HepG2 (cell line): ENCODE data around the gene HDAC8. TPM values are rescaled to one million over a fixed set of nuclear protein-coding genes. Genes with fewer than 3 reads are reported as not detected.

ENCODE experiments used
- ATAC-seq: fragments of 200-7000 bp; cut with Tn5 transposase; 3 replicates; pipeline ENCODE4 v1.9.1; 2020; ENCODE audit warnings: mild to moderate bottlenecking, moderate library complexity
- BruUV-seq: library from RNA; stranded (reverse); fragments of 400-500 nt; replicated peaks from 2 replicates; lab custom pipeline; 2021; lab: Mats Ljungman, UMichigan
- CTCF ChIA-PET: fragments of 300-600 bp; formaldehyde crosslinking; extraction: SDS; loops from one replicate; lab custom pipeline; 2021; ENCODE audit warnings: low total read pairs, inconsistent platforms, low intra/inter-chr PET ratio; lab: Yijun Ruan, JAX
- POLR2A ChIA-PET: fragments of 350-600 bp; sonication (Branson Sonifier 250); formaldehyde crosslinking; loops from one replicate; lab custom pipeline; 2020; ENCODE audit warnings: antibody characterized with exemption, inconsistent platforms; lab: Yijun Ruan, JAX
- DNase-seq: peaks from one replicate; pipeline ENCODE4 v3.0.0-alpha.2; 2015; ENCODE audit warnings: low spot score
- FAIRE-seq: peaks from 3 replicates; lab custom pipeline; 2011; peaks lifted over from hg19 to GRCh38; lab: Jason Lieb, UNC
- H2AFZ ChIP-seq: one replicate; pipeline ENCODE4 v1.6.1; 2011; ENCODE audit warnings: low read length, inconsistent platforms
- H3K27ac ChIP-seq: fragments of 300-600 bp; 3 replicates; pipeline ENCODE4 v1.8.0; 2011; ENCODE audit warnings: mixed run types, mild to moderate bottlenecking, mixed read lengths, low read length, inconsistent platforms; ENCODE audit not compliant: insufficient read depth; ENCODE audit errors: extremely low read length
- H3K27me3 ChIP-seq, 2 experiments: fragments of 200-600 bp in 1 of 2; 2 replicates in 1 of 2; 3 replicates in 1 of 2; pipeline versions ENCODE4 v1.6.0 to v1.8.0; 2011; ENCODE audit warnings: low read length in 2 of 2, mild to moderate bottlenecking in 2 of 2, moderate library complexity in 2 of 2, inconsistent platforms in 1 of 2; ENCODE audit not compliant: insufficient read depth in 2 of 2, control insufficient read depth in 1 of 2
- H3K36me3 ChIP-seq, 2 experiments: fragments of 200-600 bp in 1 of 2; replicated peaks in 1 of 2; 2 replicates in 1 of 2; 3 replicates in 1 of 2; pipeline versions ENCODE4 v1.5.1 to v1.8.0; 2011; ENCODE audit warnings: low read length in 2 of 2, inconsistent platforms in 1 of 2; ENCODE audit not compliant: insufficient read depth in 2 of 2, control insufficient read depth in 1 of 2
- H3K4me1 ChIP-seq: 2 replicates; pipeline ENCODE4 v1.5.1; 2012; ENCODE audit warnings: low read length, inconsistent platforms; ENCODE audit not compliant: insufficient read depth
- H3K4me2 ChIP-seq: 2 replicates; pipeline ENCODE4 v1.6.0; 2011; ENCODE audit warnings: low read depth, low read length, inconsistent platforms
- H3K4me3 ChIP-seq, 3 experiments: fragments of 200-600 bp in 1 of 3; sonication (generic), shearing (Covaris generic) in 1 of 3; replicated peaks in 1 of 3; 2 replicates each; pipeline ENCODE4 v1.5.1; 2011 to 2016; ENCODE audit warnings: low read length in 3 of 3, inconsistent platforms in 2 of 3, low read depth in 2 of 3, mild to moderate bottlenecking in 2 of 3, control low read depth in 1 of 3, mixed read lengths in 1 of 3; ENCODE audit not compliant: insufficient read depth in 1 of 3
- H3K79me2 ChIP-seq: one replicate; pipeline ENCODE4 v1.6.1; 2011; ENCODE audit warnings: low read length, inconsistent platforms; ENCODE audit not compliant: insufficient read depth
- H3K9ac ChIP-seq: 2 replicates; pipeline ENCODE4 v1.6.0; 2011; ENCODE audit warnings: mild to moderate bottlenecking, low read depth, low read length, inconsistent platforms; ENCODE audit not compliant: insufficient read depth
- H3K9me3 ChIP-seq: 2 replicates; pipeline ENCODE4 v1.5.1; 2012; ENCODE audit warnings: mild to moderate bottlenecking, low read length
- H4K20me1 ChIP-seq: 2 replicates; pipeline ENCODE4 v1.6.0; 2011; ENCODE audit warnings: inconsistent platforms, mild to moderate bottlenecking, low read length, moderate library complexity; ENCODE audit not compliant: insufficient read depth
- ASH2L ChIP-seq: fragments of 300-600, 200-600 bp; sonication (generic); IDR thresholded peaks from 2 replicates; pipeline ENCODE4 v1.7.0; 2017; ENCODE audit warnings: low read depth, mild to moderate bottlenecking, moderate library complexity, mixed read lengths, low read length; ENCODE audit not compliant: insufficient read length
- DNMT3B ChIP-seq: conservative IDR thresholded peaks from 2 replicates; pipeline ENCODE4 v1.6.1; 2016; ENCODE audit warnings: missing biosample characterization, control low read depth
- KLF13 ChIP-seq: sonication (generic); formaldehyde crosslinking; IDR thresholded peaks from 2 replicates; pipeline ENCODE4 v1.4.0; 2020; ENCODE audit warnings: mild to moderate bottlenecking, missing genetic modification reagents
- MNT ChIP-seq: fragments of 450-650 bp; IDR thresholded peaks from 2 replicates; pipeline ENCODE4 v1.6.1; 2016
- MXI1 ChIP-seq: IDR thresholded peaks from 3 replicates; pipeline ENCODE4 v1.6.1; 2012; ENCODE audit warnings: low read depth, low read length, inconsistent platforms, borderline replicate concordance
- PRPF4 ChIP-seq: fragments of 200-400 bp; formaldehyde crosslinking; IDR thresholded peaks from 2 replicates; pipeline ENCODE4 v1.6.1; 2016; ENCODE audit warnings: low read length, low read depth; ENCODE audit not compliant: poor library complexity, severe bottlenecking
- RBAK ChIP-seq: sonication (generic); formaldehyde crosslinking; IDR thresholded peaks from 2 replicates; pipeline ENCODE4 v1.5.1; 2020; ENCODE audit warnings: mild to moderate bottlenecking, missing genetic modification reagents
- SOX6 ChIP-seq, 2 experiments: fragments of 450-650 bp in 1 of 2; sonication (generic) in 1 of 2; formaldehyde crosslinking in 1 of 2; IDR thresholded peaks; 2 replicates each; pipeline versions ENCODE4 v1.4.0 to v1.6.1; 2017 to 2020; ENCODE audit warnings: antibody characterized with exemption in 1 of 2, mild to moderate bottlenecking in 1 of 2, missing genetic modification reagents in 1 of 2
- SSRP1 ChIP-seq: IDR thresholded peaks from 2 replicates; pipeline ENCODE4 v1.6.1; 2016; ENCODE audit warnings: control low read depth
- ZNF331 ChIP-seq: sonication (generic); formaldehyde crosslinking; IDR thresholded peaks from 2 replicates; pipeline ENCODE4 v1.4.0; 2020; ENCODE audit warnings: missing genetic modification reagents
- ZNF33A ChIP-seq: sonication (generic); formaldehyde crosslinking; IDR thresholded peaks from 2 replicates; pipeline ENCODE4 v1.5.1; 2020; ENCODE audit warnings: missing genetic modification reagents, mild to moderate bottlenecking, moderate library complexity, borderline replicate concordance
- ZNF768 ChIP-seq: sonication (generic); formaldehyde crosslinking; IDR thresholded peaks from 2 replicates; pipeline ENCODE4 v1.4.0; 2020; ENCODE audit warnings: missing genetic modification reagents
- WGBS: methylation state at CpG from one replicate; pipeline ENCODE4 v1.1.6; 2017; ENCODE audit warnings: low lambda C conversion rate; 5-methylcytosine and 5-hydroxymethylcytosine counted together
- in situ Hi-C: cut with HindIII; loops from 2 replicates; pipeline ENCODE4 v1.10.0; 2017; ENCODE audit warnings: low pct_unique_long_range_greater_than_20kb; ENCODE audit not compliant: extremely low pct_ligation_motif_present
- intact Hi-C: fragments of 100-400 bp; cut with micrococcal nuclease; formaldehyde crosslinking; loops from one replicate; pipeline ENCODE4 v1.10.0; 2022; ENCODE audit not compliant: unreplicated experiment
- polyA plus RNA-seq, 8 experiments: library from polyadenylated mRNA; depleted of rRNA in 3 of 8; stranded (reverse) in 7 of 8; unstranded in 1 of 8; fragments of >200 nt; fragmentation: Illumina TruSeq in 4 of 8; extraction: Trizol in 4 of 8; gene quantifications; 2 replicates each; pipeline versions ENCODE4 v1.2.1 to v1.2.3, GENCODE V29; 2011 to 2016; ENCODE audit warnings: low read depth in 4 of 8, missing spikeins in 1 of 8, mixed read lengths in 1 of 8; ENCODE audit not compliant: insufficient read depth in 1 of 8
- total RNA-seq, 5 experiments: library from RNA; depleted of rRNA; stranded (reverse); fragments of >200 nt; fragmentation: Illumina TruSeq; extraction: Trizol; gene quantifications; 2 replicates each; pipeline ENCODE4 v1.2.3, GENCODE V29; 2016; ENCODE audit warnings: low read depth in 1 of 5
- TF ChIP-seq, protein P1 (sequence below): sonication (generic); formaldehyde crosslinking; IDR thresholded peaks from 2 replicates; pipeline ENCODE4 v1.4.0; 2020; ENCODE audit warnings: missing genetic modification reagents, borderline replicate concordance

The HDAC8 gene
- total and polyA plus RNA-seq, 2 of the 13 experiments (the other 11 are each of a cell fraction or from before 2014, with no cell fraction given), result 13.7 to 28.6 TPM

DNA sequence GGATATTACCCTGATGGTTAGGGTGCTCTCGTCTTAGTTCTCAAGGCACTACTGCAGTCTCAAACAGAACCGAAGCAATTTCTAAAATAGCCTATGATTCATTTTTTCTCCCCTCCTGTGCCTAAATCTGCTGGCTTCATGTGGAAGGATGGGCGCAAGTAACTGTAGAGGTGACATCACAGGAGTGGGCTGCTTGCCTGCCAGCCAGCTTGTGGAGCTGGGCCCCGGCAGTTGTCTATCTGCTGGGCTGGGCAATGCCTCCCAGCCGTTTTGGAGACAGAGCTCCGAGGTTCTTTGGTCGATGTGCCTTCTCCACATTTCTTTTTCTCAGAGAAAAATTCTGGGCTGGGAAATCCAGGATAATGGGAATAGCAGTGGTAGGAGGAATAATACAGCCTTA lies 232.6 kb downstream of the HDAC8 start (continued):
- TF ChIP-seq, protein P1, sequence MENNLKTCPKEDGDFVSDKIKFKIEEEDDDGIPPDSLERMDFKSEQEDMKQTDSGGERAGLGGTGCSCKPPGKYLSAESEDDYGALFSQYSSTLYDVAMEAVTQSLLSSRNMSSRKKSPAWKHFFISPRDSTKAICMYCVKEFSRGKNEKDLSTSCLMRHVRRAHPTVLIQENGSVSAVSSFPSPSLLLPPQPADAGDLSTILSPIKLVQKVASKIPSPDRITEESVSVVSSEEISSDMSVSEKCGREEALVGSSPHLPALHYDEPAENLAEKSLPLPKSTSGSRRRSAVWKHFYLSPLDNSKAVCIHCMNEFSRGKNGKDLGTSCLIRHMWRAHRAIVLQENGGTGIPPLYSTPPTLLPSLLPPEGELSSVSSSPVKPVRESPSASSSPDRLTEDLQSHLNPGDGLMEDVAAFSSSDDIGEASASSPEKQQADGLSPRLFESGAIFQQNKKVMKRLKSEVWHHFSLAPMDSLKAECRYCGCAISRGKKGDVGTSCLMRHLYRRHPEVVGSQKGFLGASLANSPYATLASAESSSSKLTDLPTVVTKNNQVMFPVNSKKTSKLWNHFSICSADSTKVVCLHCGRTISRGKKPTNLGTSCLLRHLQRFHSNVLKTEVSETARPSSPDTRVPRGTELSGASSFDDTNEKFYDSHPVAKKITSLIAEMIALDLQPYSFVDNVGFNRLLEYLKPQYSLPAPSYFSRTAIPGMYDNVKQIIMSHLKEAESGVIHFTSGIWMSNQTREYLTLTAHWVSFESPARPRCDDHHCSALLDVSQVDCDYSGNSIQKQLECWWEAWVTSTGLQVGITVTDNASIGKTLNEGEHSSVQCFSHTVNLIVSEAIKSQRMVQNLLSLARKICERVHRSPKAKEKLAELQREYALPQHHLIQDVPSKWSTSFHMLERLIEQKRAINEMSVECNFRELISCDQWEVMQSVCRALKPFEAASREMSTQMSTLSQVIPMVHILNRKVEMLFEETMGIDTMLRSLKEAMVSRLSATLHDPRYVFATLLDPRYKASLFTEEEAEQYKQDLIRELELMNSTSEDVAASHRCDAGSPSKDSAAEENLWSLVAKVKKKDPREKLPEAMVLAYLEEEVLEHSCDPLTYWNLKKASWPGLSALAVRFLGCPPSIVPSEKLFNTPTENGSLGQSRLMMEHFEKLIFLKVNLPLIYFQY, result no peak
- TF ChIP-seq ASH2L (no peak), SSRP1 (CRISPR knock-in tag) (no peak), MXI1 (no peak), MNT (no peak), RBAK (CRISPR knock-in tag) (no peak), KLF13 (CRISPR knock-in tag) (no peak), ZNF768 (CRISPR knock-in tag) (no peak), ZNF33A (CRISPR knock-in tag) (no peak)

DNA sequence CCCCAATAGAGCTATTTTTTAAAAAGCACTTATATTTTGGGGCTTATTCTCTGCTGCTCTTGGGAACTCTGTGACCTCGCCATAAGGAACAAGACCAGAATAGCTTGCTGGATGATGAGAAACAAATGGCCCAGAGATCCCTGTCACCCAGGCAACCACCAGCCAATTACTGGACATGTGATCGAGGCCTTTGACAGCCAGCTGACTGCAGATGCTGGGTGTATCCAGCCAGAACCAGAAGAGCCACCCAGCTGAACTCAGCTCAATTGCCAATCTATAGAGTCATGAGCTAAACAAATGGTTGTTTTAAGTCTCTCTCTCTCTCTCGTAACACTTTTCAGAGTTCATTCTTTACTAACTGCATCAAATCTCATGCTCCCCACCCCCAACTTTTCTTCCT lies 242.5 kb downstream of the HDAC8 start:
- no peak overlapping the region for H3K27ac ChIP-seq
- no peak overlapping the region for H3K9ac ChIP-seq
- POLR2A ChIA-PET, result no interaction called here
- no peak overlapping the region for H3K4me2 ChIP-seq
- DNase-seq (no peak), FAIRE-seq (no peak), ATAC-seq (no peak)
- no peaks in the 10 kb centered on the region for H3K4me1 ChIP-seq
- H3K36me3 ChIP-seq, result no peaks in the 10 kb centered on the region
- CTCF ChIA-PET, result no interaction called here
- intact Hi-C loops (no loop called here), in situ Hi-C loops (no loop called here)
- no peaks in the 10 kb centered on the region for H3K79me2 ChIP-seq
- 96% methylated on average over 3 of the region's 3 CpGs for WGBS
- BruUV-seq, result no TSS peak
- no peaks in the 10 kb centered on the region for H3K9me3 ChIP-seq
- TF ChIP-seq SOX6 (IDR thresholded peaks at IDR 0.05), result no peak
- TF ChIP-seq SOX6 (CRISPR knock-in tag; IDR thresholded peaks at IDR 0.05), result no peak
- TF ChIP-seq PRPF4, result no peak
- no peak for TF ChIP-seq DNMT3B (CRISPR knock-in tag)
- peak; percentile 87 for TF ChIP-seq ZNF331 (CRISPR knock-in tag)
- no peaks in the 10 kb centered on the region for H3K27me3 ChIP-seq
- H2AFZ ChIP-seq, result no peak overlapping the region
- H3K4me3 ChIP-seq, result no peak overlapping the region
- H4K20me1 ChIP-seq, result no peaks in the 10 kb centered on the region
